Naive thymus-derived CD8-positive, alpha-beta T cell (primary cell): Measurements from ENCODE around the gene ZNF598. TPM values are rescaled to one million over a fixed set of nuclear protein-coding genes. Genes with fewer than 3 reads are reported as not detected.
"Not testable (repeated sequence)": the region's sequence is repeated elsewhere in the genome, so short reads cannot be mapped to it uniquely, and the experiment has no call there.

Experiments
- ATAC-seq, 2 donors: fragments of 150-1000 bp; cut with Tn5 transposase in 1 of 2; sonication (Bioruptor Pico), chemical (Tn5 transposase) in 1 of 2; 1 replicate in 1 of 2; 2 replicates in 1 of 2; pipeline ENCODE4 v1.10.0; 2021; ENCODE audit warnings: mild to moderate bottlenecking in 2 of 2, moderate library complexity in 2 of 2
- POLR2A ChIA-PET: fragments of 350-600 bp; sonication (Branson Sonifier 250); formaldehyde crosslinking; loops from one replicate; lab custom pipeline; 2021; ENCODE audit warnings: antibody characterized with exemption; lab: Charles Lee
- DNase-seq, 10 donors: peaks; one replicate each; pipeline versions ENCODE4 v3.0.0 to v3.0.0-alpha.2; 2020 to 2022
- H3K27ac Mint-ChIP-seq, 10 donors: one replicate each; pipeline ENCODE4 v1.8.0; 2020 to 2022; ENCODE audit warnings: mild to moderate bottlenecking in 10 of 10, mixed read lengths in 10 of 10, moderate library complexity in 4 of 10, inconsistent platforms in 1 of 10
- H3K27me3 Mint-ChIP-seq, 5 donors: one replicate each; pipeline ENCODE4 v1.8.0; 2021 to 2022; ENCODE audit warnings: mixed read lengths in 5 of 5
- H3K36me3 Mint-ChIP-seq, 3 donors: one replicate each; pipeline ENCODE4 v1.8.0; 2020 to 2022; ENCODE audit warnings: mixed read lengths in 3 of 3, mild to moderate bottlenecking in 2 of 3, inconsistent platforms in 1 of 3
- H3K4me1 Mint-ChIP-seq, 4 donors: one replicate each; pipeline ENCODE4 v1.8.0; 2021 to 2022; ENCODE audit warnings: mixed read lengths in 4 of 4
- H3K4me3 Mint-ChIP-seq, 10 donors: one replicate each; pipeline ENCODE4 v1.8.0; 2020 to 2022; ENCODE audit warnings: mild to moderate bottlenecking in 10 of 10, mixed read lengths in 10 of 10, moderate library complexity in 6 of 10, inconsistent platforms in 1 of 10
- H3K9me3 Mint-ChIP-seq, 9 donors: one replicate each; pipeline ENCODE4 v1.8.0; 2020 to 2022; ENCODE audit warnings: mixed read lengths in 9 of 9, mild to moderate bottlenecking in 3 of 9, inconsistent platforms in 1 of 9, moderate library complexity in 1 of 9
- polyA plus RNA-seq, 3 donors: library from polyadenylated mRNA; unstranded; fragments of 300-500 nt; fragmentation: Illumina TruSeq; gene quantifications; one replicate each; pipeline ENCODE4 v1.2.3, GENCODE V29; 2021
- total RNA-seq, 8 experiments: library from RNA in 2 of 8; stranded (reverse) in 2 of 8; gene quantifications; one replicate each; pipeline ENCODE4 v1.2.3 and lab custom pipeline; 2021 to 2026

The ZNF598 gene
- total and polyA plus RNA-seq, 5 experiments from 2014 or later: 3.4 to 66.2 (median 10.0) TPM

GRCh38 chr16:1964506-1965395 is 44.9 kb downstream of the ZNF598 start, which contains the start of gene RPS2:
Gene RPS2, minus strand, starts transcription at chr16:1964826. Its CDS starts 201 bp downstream, at chr16:1964625.
- H3K36me3 Mint-ChIP-seq: peaks cover 4 to 33% (median 14%) of the 10 kb centered on the region in 3 donors
- DNase-seq: peak; percentile 95 to 100 (median 98)
- H3K9me3 Mint-ChIP-seq: no peaks in the 10 kb centered on the region
- peak within 1 kb of the TSS; percentile 96 to 99 (median 97) for H3K27ac Mint-ChIP-seq
- H3K27me3 Mint-ChIP-seq: no peaks in the 10 kb centered on the region
- peak; percentile 88 to 93 for ATAC-seq
- H3K4me1 Mint-ChIP-seq: peaks cover 24 to 48% (median 48%) of the 10 kb centered on the region in 4 donors
- POLR2A ChIA-PET: interaction anchor here (0.6 to 7.9 kb wide), 48 partner anchors 9 to 1328 kb away, joined by 3 to 89 read pairs (median 4); partner anchors contain the start of genes ABCA3, EME2, FAHD1 and GFER
- H3K4me3 Mint-ChIP-seq: peak within 1 kb of the TSS; percentile 89 to 97 (median 94)

DNA sequence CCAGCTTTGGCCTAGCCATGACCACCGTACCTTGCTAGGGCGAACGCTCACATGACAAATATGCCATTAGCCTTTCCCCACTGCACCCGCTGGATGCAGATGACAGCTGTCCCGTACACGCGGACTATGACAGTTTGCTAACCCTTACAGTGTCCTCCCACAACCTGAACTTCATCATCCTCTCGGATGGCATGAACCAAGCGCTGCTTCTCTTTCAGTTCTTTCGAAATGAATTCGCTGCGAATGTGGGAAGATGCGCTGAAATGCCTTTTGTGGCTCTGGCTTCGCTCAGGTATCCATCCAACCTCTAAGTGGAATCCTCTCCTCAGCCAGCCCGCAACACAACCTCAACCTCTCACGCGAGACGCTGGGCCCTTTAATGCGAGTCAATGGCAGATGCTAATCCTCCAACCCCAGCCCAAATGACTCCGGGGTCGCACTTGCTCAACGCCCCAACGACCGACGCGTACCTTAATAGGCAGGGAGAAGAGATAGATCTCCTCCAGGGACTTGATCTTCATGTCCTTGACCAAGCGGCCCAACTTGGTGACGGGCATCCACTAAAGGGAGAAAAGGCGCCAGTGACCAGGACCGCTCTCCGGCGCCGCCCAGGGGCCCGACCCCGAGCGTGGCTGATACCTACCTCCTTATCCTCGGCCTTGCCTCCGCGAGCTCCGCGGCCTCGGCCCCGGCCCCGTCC is 45.7 kb downstream of the ZNF598 start:
- Mint-ChIP-seq H3K27ac (peak overlapping the region; percentile 93 to 99 (median 96)), H3K27me3 (no peaks in the 10 kb centered on the region), H3K4me1 (peaks cover 25 to 51% (median 50%) of the 10 kb centered on the region in 4 donors), H3K4me3 (peak overlapping the region; percentile 89 to 97 (median 92)), H3K36me3 (peaks cover 4 to 33% (median 14%) of the 10 kb centered on the region in 3 donors), H3K9me3 (no peaks in the 10 kb centered on the region)
- peak; percentile 15 to 23 for ATAC-seq
- DNase-seq: peak in 3 of 10 donors; percentile 17 to 64 (median 32)
- POLR2A ChIA-PET: interaction anchor here (0.9 to 7.9 kb wide), 39 partner anchors 8 to 1328 kb away, joined by 3 to 89 read pairs (median 5); partner anchors contain the start of genes EME2, FAHD1, GFER and HAGH

- peak overlapping the region; percentile 89 to 97 (median 92) for H3K4me3 Mint-ChIP-seq
- H3K36me3 Mint-ChIP-seq: peaks cover 4 to 33% (median 14%) of the 10 kb centered on the region in 3 donors
- POLR2A ChIA-PET: interaction anchor here (1.1 to 7.9 kb wide), 4 partner anchors 8 to 242 kb away, joined by 4 to 89 read pairs (median 44); partner anchors contain the start of genes GFER, NOXO1, TBL3 and TRAF7
- peaks cover 25 to 55% (median 50%) of the 10 kb centered on the region in 4 donors for H3K4me1 Mint-ChIP-seq
- not testable (repeated sequence) for ATAC-seq, H3K9me3 Mint-ChIP-seq, H3K27me3 Mint-ChIP-seq, DNase-seq
- peak overlapping the region in 9 of 10 donors; percentile 50 to 99 (median 95) for H3K27ac Mint-ChIP-seq
These were observed 47.2 kb downstream of the ZNF598 start for GRCh38 chr16:1962161-1963153.

DNA sequence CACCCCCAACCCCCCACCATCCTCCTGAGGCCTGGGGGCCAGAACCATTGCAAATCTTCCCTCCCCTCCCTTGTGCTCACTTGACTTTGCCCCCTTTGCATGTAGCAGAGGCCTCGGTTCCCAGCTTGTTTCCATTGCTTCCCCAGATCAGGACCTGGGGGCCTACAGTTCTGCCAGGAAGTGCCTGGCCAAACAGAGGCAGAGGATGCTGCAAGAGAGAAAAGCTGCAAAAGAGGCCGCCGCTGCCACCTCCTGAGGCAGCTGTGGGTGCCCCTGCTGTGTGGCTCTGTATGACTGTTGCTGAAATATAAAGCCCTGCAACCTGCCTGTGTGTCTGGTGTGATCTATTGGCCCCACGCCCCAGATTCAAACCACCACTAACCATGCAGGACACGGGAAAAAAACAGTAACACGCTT is 48.0 kb downstream of the ZNF598 start:
- Mint-ChIP-seq H3K27me3 (peaks cover 0 to 2% (median 0%) of the 10 kb centered on the region in 5 donors), H3K4me3 (peak overlapping the region in 8 of 10 donors; percentile 33 to 92 (median 52)), H3K9me3 (no peaks in the 10 kb centered on the region), H3K27ac (peak overlapping the region in 8 of 10 donors; percentile 35 to 98 (median 80)), H3K4me1 (peaks cover 25 to 55% (median 50%) of the 10 kb centered on the region in 4 donors), H3K36me3 (peaks cover 4 to 33% (median 14%) of the 10 kb centered on the region in 3 donors)
- DNase-seq (peak in 1 of 10 donors; percentile 15), ATAC-seq (no peak)
- POLR2A ChIA-PET: interaction anchor here (4.0 to 7.9 kb wide), 2 partner anchors 9 to 22 kb away, joined by 39 to 89 read pairs; partner anchors contain the start of genes GFER, NOXO1 and TBL3

- Mint-ChIP-seq H3K4me1 (peaks cover 25 to 55% (median 50%) of the 10 kb centered on the region in 4 donors), H3K27ac (peak overlapping the region; percentile 75 to 96 (median 90)), H3K27me3 (peaks cover 0 to 2% (median 0%) of the 10 kb centered on the region in 5 donors), H3K4me3 (peak overlapping the region; percentile 88 to 94 (median 91)), H3K36me3 (peaks cover 4 to 33% (median 14%) of the 10 kb centered on the region in 3 donors), H3K9me3 (no peaks in the 10 kb centered on the region)
- POLR2A ChIA-PET: interaction anchor here (0.6 to 7.9 kb wide), 8 partner anchors 10 to 194 kb away, joined by 3 to 89 read pairs (median 5); partner anchors contain the start of genes EME2, GFER, MRPS34 and MSRB1
- peak in 1 of 10 donors; percentile 28 for DNase-seq
- no peak for ATAC-seq
These were observed 48.7 kb downstream of the ZNF598 start for GRCh38 chr16:1960665-1961630.

DNA sequence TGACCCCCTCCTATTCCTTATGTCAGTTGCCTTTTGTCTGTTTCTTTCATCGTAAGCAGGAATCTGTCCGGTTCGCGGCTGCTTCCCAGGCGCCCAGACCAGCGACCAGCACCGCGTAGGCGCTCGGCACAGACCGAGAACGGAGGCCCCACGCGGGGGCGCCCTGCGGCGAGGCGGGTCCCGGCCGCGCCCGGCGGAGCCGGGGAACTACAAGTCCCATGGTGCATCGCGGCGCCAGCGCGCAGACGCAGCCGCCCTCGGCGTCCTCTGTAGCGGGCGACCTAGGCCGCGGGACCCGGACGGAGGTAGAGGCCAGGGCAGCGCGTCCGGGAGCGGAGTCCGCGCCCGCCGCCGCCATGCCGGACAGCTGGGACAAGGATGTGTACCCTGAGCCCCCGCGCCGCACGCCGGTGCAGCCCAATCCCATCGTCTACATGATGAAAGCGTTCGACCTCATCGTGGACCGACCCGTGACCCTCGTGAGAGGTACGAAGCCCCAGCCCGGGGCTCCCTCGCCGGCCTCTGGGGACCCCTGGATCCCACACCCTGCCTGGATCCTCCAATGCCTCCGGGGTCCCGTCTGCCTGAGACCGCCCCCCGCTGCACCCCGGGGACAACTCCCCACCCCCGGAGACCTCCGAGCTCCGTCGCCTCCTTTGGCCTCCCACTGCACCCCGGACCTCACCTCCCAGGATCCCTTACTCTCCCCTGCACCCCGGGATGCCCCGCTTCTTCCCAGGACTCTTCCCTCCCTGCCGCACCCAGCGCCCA is 50.2 kb downstream of the ZNF598 start, which contains the start of gene NDUFB10:
NDUFB10 (plus strand) TSS at position 270 of the 771 bp plus-strand sequence; CDS start at position 357, 87 bp downstream.
- H3K27me3 Mint-ChIP-seq: peaks cover 0 to 2% (median 0%) of the 10 kb centered on the region in 5 donors
- H3K4me3 Mint-ChIP-seq: peak within 1 kb of the TSS; percentile 88 to 94 (median 91)
- H3K4me1 Mint-ChIP-seq: peaks cover 20 to 48% (median 41%) of the 10 kb centered on the region in 4 donors
- peak; percentile 86 to 87 for ATAC-seq
- H3K36me3 Mint-ChIP-seq: peaks cover 4 to 33% (median 14%) of the 10 kb centered on the region in 3 donors
- H3K27ac Mint-ChIP-seq: peak within 1 kb of the TSS; percentile 75 to 96 (median 90)
- peak; percentile 80 to 93 (median 90) for DNase-seq
- H3K9me3 Mint-ChIP-seq: no peaks in the 10 kb centered on the region
- POLR2A ChIA-PET: interaction anchor here (0.6 to 7.9 kb wide), 10 partner anchors 11 to 196 kb away, joined by 3 to 89 read pairs (median 4); partner anchors contain the start of genes EME2, GFER, MRPS34 and MSRB1

- Mint-ChIP-seq H3K27me3 (peaks cover 0 to 2% (median 0%) of the 10 kb centered on the region in 5 donors), H3K36me3 (peaks cover 4 to 28% (median 14%) of the 10 kb centered on the region in 3 donors), H3K9me3 (no peaks in the 10 kb centered on the region), H3K27ac (peak overlapping the region in 5 of 10 donors; percentile 61 to 96 (median 86)), H3K4me3 (peak overlapping the region in 9 of 10 donors; percentile 39 to 94 (median 92)), H3K4me1 (peaks cover 16 to 44% (median 36%) of the 10 kb centered on the region in 4 donors)
- ATAC-seq: peak in 1 of 2 donors; percentile 0
- POLR2A ChIA-PET: interaction anchor here (0.6 to 7.9 kb wide), 6 partner anchors 12 to 196 kb away, joined by 3 to 89 read pairs (median 11); partner anchors contain the start of genes GFER, NOXO1, NUBP2 and SPSB3
- no peak for DNase-seq
These were observed 50.8 kb downstream of the ZNF598 start for GRCh38 chr16:1958715-1959268.

DNA sequence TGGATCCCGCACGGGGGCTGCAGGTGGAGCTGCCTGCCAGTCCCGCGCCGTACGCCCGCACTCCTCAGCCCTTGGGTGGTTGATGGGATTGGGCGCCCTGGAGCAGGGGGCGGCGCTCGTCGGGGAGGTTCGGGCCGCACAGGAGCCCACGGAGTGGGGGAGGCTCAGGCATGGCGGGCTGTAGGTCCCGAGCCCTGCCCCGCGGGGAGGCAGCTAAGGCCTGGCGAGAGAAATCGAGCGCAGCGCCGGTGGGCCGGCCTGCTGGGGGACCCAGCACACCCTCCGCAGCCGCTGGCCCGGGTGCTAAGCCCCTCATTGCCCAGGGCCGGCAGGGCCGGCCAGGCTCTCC is 51.5 kb downstream of the ZNF598 start:
- not testable (repeated sequence) for ATAC-seq, H3K27me3 Mint-ChIP-seq, H3K27ac Mint-ChIP-seq, H3K9me3 Mint-ChIP-seq
- H3K4me3 Mint-ChIP-seq: peak overlapping the region in 1 of 10 donors; percentile 10
- peak in 1 of 10 donors; percentile 60 for DNase-seq
- H3K4me1 Mint-ChIP-seq: peaks cover 12 to 38% (median 29%) of the 10 kb centered on the region in 4 donors
- peaks cover 0 to 22% (median 11%) of the 10 kb centered on the region in 3 donors for H3K36me3 Mint-ChIP-seq
- POLR2A ChIA-PET: interaction anchor here (0.7 to 1.4 kb wide), 2 partner anchors 14 to 1001 kb away, joined by 3 to 7 read pairs; partner anchors contain the start of gene TBL3
